SK-N-SH (cell line): ENCODE data around the gene FGD3. TPM values are rescaled to one million over a fixed set of nuclear protein-coding genes. Genes with fewer than 3 reads are reported as not detected.

Source experiments
- CTCF ChIA-PET: fragments of 300-600, 350-600 bp; formaldehyde crosslinking; extraction: SDS; loops from one replicate; lab custom pipeline; 2021; lab: Yijun Ruan, JAX
- POLR2A ChIA-PET: fragments of 350-600 bp; sonication (Branson Sonifier 250); formaldehyde crosslinking; extraction: SDS; loops from one replicate; lab custom pipeline; 2020; ENCODE audit warnings: antibody characterized with exemption, inconsistent platforms; lab: Yijun Ruan, JAX
- DNase-seq: peaks from one replicate; pipeline ENCODE4 v3.0.0; 2012
- H2AFZ ChIP-seq: fragments of 200-600 bp; sonication (generic); 2 replicates; pipeline ENCODE4 v1.8.1; 2016; ENCODE audit warnings: antibody characterized with exemption, mild to moderate bottlenecking, low read depth
- H3F3A ChIP-seq: fragments of 200-600 bp; sonication (generic); replicated peaks from 2 replicates; pipeline ENCODE3; 2016; ENCODE audit warnings: antibody characterized with exemption, mild to moderate bottlenecking; ENCODE audit not compliant: insufficient read depth
- H3K27ac ChIP-seq, 2 experiments: fragments of 200-500 bp in 1 of 2; fragments of 200-600 bp in 1 of 2; sonication (Bioruptor generic) in 1 of 2; sonication (generic), shearing (Covaris generic) in 1 of 2; 2 replicates each; pipeline versions ENCODE4 v1.5.1 to v1.6.1; 2014 to 2016; ENCODE audit warnings: low read depth in 2 of 2, inconsistent platforms in 1 of 2, low read length in 1 of 2, mild to moderate bottlenecking in 1 of 2, mixed read lengths in 1 of 2
- H3K27me3 ChIP-seq: fragments of 200-600 bp; sonication (generic), shearing (Covaris generic); 2 replicates; pipeline ENCODE4 v1.6.1; 2016; ENCODE audit warnings: mixed run types; ENCODE audit not compliant: insufficient read depth
- H3K36me3 ChIP-seq, 2 experiments: fragments of 200-500 bp in 1 of 2; fragments of 200-600 bp in 1 of 2; sonication (Bioruptor generic) in 1 of 2; sonication (generic) in 1 of 2; replicated peaks in 1 of 2; 2 replicates each; pipeline versions ENCODE3 to v1.5.1; 2014 to 2016; ENCODE audit warnings: low read length in 1 of 2, mild to moderate bottlenecking in 1 of 2; ENCODE audit not compliant: insufficient read depth in 2 of 2, control insufficient read depth in 1 of 2
- H3K4me1 ChIP-seq, 2 experiments: fragments of 200-500 bp in 1 of 2; fragments of 200-600 bp in 1 of 2; sonication (Bioruptor generic) in 1 of 2; sonication (generic), shearing (Covaris generic) in 1 of 2; 2 replicates each; pipeline versions ENCODE4 v1.5.1 to v1.6.1; 2014 to 2016; ENCODE audit warnings: low read depth in 1 of 2, low read length in 1 of 2, mixed run types in 1 of 2; ENCODE audit not compliant: insufficient read depth in 2 of 2, control insufficient read depth in 1 of 2
- H3K4me2 ChIP-seq: fragments of 200-600 bp; sonication (generic), shearing (Covaris generic); 2 replicates; pipeline ENCODE4 v1.6.1; 2017; ENCODE audit warnings: mixed run types
- H3K4me3 ChIP-seq, 2 experiments: fragments of 200-500 bp in 1 of 2; fragments of 200-600 bp in 1 of 2; sonication (Bioruptor generic) in 1 of 2; sonication (generic), shearing (Covaris generic) in 1 of 2; 2 replicates each; pipeline versions ENCODE4 v1.5.1 to v1.8.1; 2014 to 2016; ENCODE audit warnings: low read depth in 2 of 2, inconsistent platforms in 1 of 2, low read length in 1 of 2, mild to moderate bottlenecking in 1 of 2, mixed read lengths in 1 of 2, moderate library complexity in 1 of 2
- H3K79me2 ChIP-seq: fragments of 200-600 bp; sonication (generic); 2 replicates; pipeline ENCODE4 v1.8.1; 2017; ENCODE audit warnings: mild to moderate bottlenecking; ENCODE audit not compliant: insufficient read depth
- H3K9ac ChIP-seq: fragments of 200-600 bp; sonication (generic); 2 replicates; pipeline ENCODE4 v1.6.1; 2017; ENCODE audit warnings: mixed run types
- H3K9me2 ChIP-seq: fragments of 200-600 bp; sonication (generic); 2 replicates; pipeline ENCODE4 v1.6.1; 2017; ENCODE audit warnings: mixed run types
- H3K9me3 ChIP-seq: fragments of 200-600 bp; sonication (generic); 2 replicates; pipeline ENCODE4 v1.6.1; 2017; ENCODE audit warnings: mixed run types, mild to moderate bottlenecking, moderate library complexity
- H4K20me1 ChIP-seq: fragments of 200-600 bp; sonication (generic); 2 replicates; pipeline ENCODE4 v1.6.1; 2017; ENCODE audit warnings: mild to moderate bottlenecking, mixed run types; ENCODE audit not compliant: insufficient read depth
- CHD2 ChIP-seq: fragments of 150-350 bp; IDR thresholded peaks from 2 replicates; pipeline ENCODE4 v1.6.1; 2018; ENCODE audit warnings: low read length; ENCODE audit not compliant: partially characterized antibody
- ELF1 ChIP-seq: IDR thresholded peaks from 2 replicates; pipeline ENCODE4 v1.4.0; 2012
- EZH2phosphoT487 ChIP-seq: fragments of 200-600 bp; sonication (generic); IDR thresholded peaks from 2 replicates; pipeline ENCODE4 v1.6.1; 2017; ENCODE audit warnings: low read depth, mixed run types, mild to moderate bottlenecking, antibody characterized with exemption, moderate library complexity, borderline replicate concordance
- FOXJ3 ChIP-seq: sonication (generic); formaldehyde crosslinking; IDR thresholded peaks from 2 replicates; pipeline ENCODE4 v1.5.1; 2020; ENCODE audit warnings: mild to moderate bottlenecking, missing genetic modification reagents
- FOXM1 ChIP-seq: IDR thresholded peaks from 2 replicates; pipeline ENCODE4 v1.4.0; 2012; ENCODE audit warnings: low read depth, mild to moderate bottlenecking
- GABPA ChIP-seq: IDR thresholded peaks from 2 replicates; pipeline ENCODE4 v1.4.0; 2012; ENCODE audit warnings: low read depth, mild to moderate bottlenecking
- MEF2A ChIP-seq: IDR thresholded peaks from 2 replicates; pipeline ENCODE4 v1.4.0; 2012; ENCODE audit warnings: low read depth, borderline replicate concordance
- NRF1 ChIP-seq: IDR thresholded peaks from 2 replicates; pipeline ENCODE4 v1.6.1; 2012; ENCODE audit warnings: low read depth, mild to moderate bottlenecking, low read length
- POLR2AphosphoS5 ChIP-seq: IDR thresholded peaks from 2 replicates; pipeline ENCODE4 v1.6.1; 2012; ENCODE audit warnings: low read depth, low read length
- RAD21 ChIP-seq: IDR thresholded peaks from 2 replicates; pipeline ENCODE4 v1.6.1; 2012; ENCODE audit warnings: mild to moderate bottlenecking, low read length
- SIN3A ChIP-seq: IDR thresholded peaks from 2 replicates; pipeline ENCODE4 v1.6.1; 2012; ENCODE audit warnings: low read depth, mild to moderate bottlenecking, low read length, moderate library complexity, borderline replicate concordance
- TAF1 ChIP-seq: IDR thresholded peaks from 2 replicates; pipeline ENCODE4 v1.6.1; 2012; ENCODE audit warnings: low read depth, mild to moderate bottlenecking, low read length, moderate library complexity, borderline replicate concordance
- TEAD4 ChIP-seq: IDR thresholded peaks from 2 replicates; pipeline ENCODE4 v1.4.0; 2012; ENCODE audit warnings: mild to moderate bottlenecking, borderline replicate concordance; ENCODE audit not compliant: insufficient read depth
- YY1 ChIP-seq: IDR thresholded peaks from 2 replicates; pipeline ENCODE4 v1.4.0; 2012; ENCODE audit warnings: low read depth, mild to moderate bottlenecking
- WGBS: methylation state at CpG from one replicate; pipeline ENCODE4 v1.1.6; 2017; ENCODE audit warnings: low lambda C conversion rate; 5-methylcytosine and 5-hydroxymethylcytosine counted together
- polyA plus RNA-seq, 3 experiments: library from polyadenylated mRNA; depleted of rRNA; stranded (reverse); fragments of >200 nt; gene quantifications; 2 replicates each; pipeline ENCODE4 v1.2.3, GENCODE V29; 2012
- TF ChIP-seq, protein P1 (sequence below): IDR thresholded peaks from 2 replicates; pipeline ENCODE4 v1.4.0; 2012; ENCODE audit warnings: low read depth

The FGD3 gene
- polyA plus RNA-seq, 1 of the 3 experiments (the other 2 are of a cell fraction): not detected

DNA sequence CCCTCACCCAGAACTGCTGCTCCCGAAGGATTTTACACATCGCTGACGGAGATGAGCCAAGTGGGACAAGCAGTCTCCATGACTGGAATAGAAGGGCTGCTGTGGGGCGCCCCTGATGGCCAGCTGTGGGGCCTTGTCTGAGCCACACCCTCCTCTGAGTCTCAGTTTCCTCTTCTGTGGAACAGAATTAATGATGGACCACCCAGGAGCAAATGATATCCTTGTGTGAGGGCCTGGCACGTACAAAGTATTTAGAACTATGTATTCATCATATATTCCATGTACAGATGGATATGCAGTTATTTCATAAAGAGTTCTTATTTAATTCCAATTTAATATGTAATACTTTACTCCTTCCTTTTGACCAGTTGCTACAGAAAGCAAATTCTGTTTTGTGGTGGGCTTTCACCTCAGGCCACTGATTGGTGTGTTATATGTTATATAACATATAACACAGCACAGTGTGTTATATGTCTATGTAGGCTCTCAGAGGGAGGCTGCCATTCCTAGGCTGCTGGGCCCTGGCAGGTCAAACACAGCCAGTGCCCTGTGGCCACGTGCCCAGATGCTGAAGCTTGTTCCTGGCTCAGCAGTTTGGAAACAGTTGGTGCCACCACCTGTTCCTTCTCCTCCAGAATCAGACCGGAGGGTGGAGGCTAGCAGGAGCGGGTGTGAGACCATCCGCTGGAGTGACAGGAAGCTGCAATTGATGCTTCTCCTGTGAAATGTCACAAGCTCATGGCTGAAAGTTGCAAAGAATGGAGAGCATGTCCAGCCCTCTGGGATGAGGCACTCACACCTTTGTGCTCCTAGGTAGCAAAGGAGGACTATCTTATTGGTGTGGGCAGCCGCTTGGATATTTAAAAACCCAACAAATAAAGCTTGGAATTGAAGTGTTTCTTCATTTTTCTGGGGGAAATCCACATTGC, 4.4 kb upstream of the FGD3 start:
- no peak for DNase-seq
- H3K27me3 ChIP-seq: peaks cover 4% of the 10 kb centered on the region
- no peaks in the 10 kb centered on the region for H4K20me1 ChIP-seq
- ChIA-PET POLR2A (no interaction called here), CTCF (no interaction called here)
- H3F3A ChIP-seq: no peaks in the 10 kb centered on the region
- no peak overlapping the region for H3K9ac ChIP-seq
- no peaks in the 10 kb centered on the region for H3K9me2 ChIP-seq
- H3K4me1 ChIP-seq: peaks cover 0 to 4% of the 10 kb centered on the region in 2 experiments; a peak in 1 of 4 replicates
- no peaks in the 10 kb centered on the region for H3K9me3 ChIP-seq
- 29% methylated on average over 4 of the region's 10 CpGs for WGBS
- no peak overlapping the region for H3K4me3 ChIP-seq
- H3K27ac ChIP-seq: no peak overlapping the region
- H3K36me3 ChIP-seq: no peaks in the 10 kb centered on the region
- H3K79me2 ChIP-seq: no peaks in the 10 kb centered on the region
- H2AFZ ChIP-seq: no peak overlapping the region
- TF ChIP-seq EZH2phosphoT487 (no peak), ELF1 (no peak), FOXJ3 (CRISPR knock-in tag) (no peak), SIN3A (no peak), TAF1 (no peak), POLR2AphosphoS5 (no peak), RAD21 (no peak), TEAD4 (no peak), NRF1 (no peak), FOXM1 (no peak), GABPA (no peak), CHD2 (no peak), YY1 (no peak)
- TF ChIP-seq, protein P1, sequence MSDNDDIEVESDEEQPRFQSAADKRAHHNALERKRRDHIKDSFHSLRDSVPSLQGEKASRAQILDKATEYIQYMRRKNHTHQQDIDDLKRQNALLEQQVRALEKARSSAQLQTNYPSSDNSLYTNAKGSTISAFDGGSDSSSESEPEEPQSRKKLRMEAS: no peak
- H3K4me2 ChIP-seq: no peak overlapping the region

DNA sequence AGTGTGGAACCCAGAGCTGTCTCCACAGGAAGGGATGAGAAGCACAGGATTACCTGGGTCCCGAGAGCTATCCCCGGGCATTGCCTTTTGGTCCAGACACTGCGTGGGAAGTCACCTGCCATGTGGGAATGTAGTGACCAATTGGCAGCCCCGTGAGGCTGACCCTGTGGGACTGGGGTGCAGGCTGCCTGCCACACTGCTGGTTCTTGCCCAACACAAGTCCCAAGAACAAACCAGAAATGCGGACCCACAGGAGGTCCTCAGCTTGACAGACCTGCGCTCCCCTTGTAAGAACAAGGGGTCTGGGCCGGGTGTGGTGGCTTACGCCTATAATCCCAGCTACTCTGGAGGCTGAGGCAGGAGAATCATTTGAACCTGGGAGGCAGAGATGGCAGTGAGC, 2.4 kb upstream of the FGD3 start:
- no peaks in the 10 kb centered on the region for H3F3A ChIP-seq

More for the DNA sequence above, 2.4 kb upstream of the FGD3 start:
- ChIA-PET POLR2A (no interaction called here), CTCF (interaction anchor here (1.1 kb wide), 1 partner anchor 8 kb away, joined by 3 read pairs; no protein-coding TSS in a partner anchor)
- H3K4me2 ChIP-seq: no peak overlapping the region
- H3K27ac ChIP-seq: no peak overlapping the region
- no peaks in the 10 kb centered on the region for H3K36me3 ChIP-seq
- H2AFZ ChIP-seq: no peak overlapping the region
- H3K9ac ChIP-seq: no peak overlapping the region
- H3K9me2 ChIP-seq: no peaks in the 10 kb centered on the region
- H3K9me3 ChIP-seq: no peaks in the 10 kb centered on the region
- no peaks in the 10 kb centered on the region for H4K20me1 ChIP-seq
- H3K4me1 ChIP-seq: peaks cover 0 to 4% of the 10 kb centered on the region in 2 experiments; a peak in 1 of 4 replicates
- peaks cover 12% of the 10 kb centered on the region for H3K27me3 ChIP-seq
- H3K4me3 ChIP-seq: no peak overlapping the region
- no peak for DNase-seq
- 81% methylated on average over 7 of the region's 8 CpGs for WGBS
- no peaks in the 10 kb centered on the region for H3K79me2 ChIP-seq
- no peak for TF ChIP-seq MEF2A
- no peak for TF ChIP-seq POLR2AphosphoS5
